MCF 10A (cell line): ENCODE results near the gene DNM2. TPM values are rescaled to one million over a fixed set of nuclear protein-coding genes. Genes with fewer than 3 reads are reported as not detected.

ENCODE experiments used
- BruUV-seq: library from RNA; stranded (reverse); fragments of 400-500 nt; replicated peaks from 2 replicates; lab custom pipeline; 2021; lab: Mats Ljungman, UMichigan
- CTCF ChIA-PET: fragments of 300-600 bp; sonication (Branson Sonifier 250); formaldehyde crosslinking; extraction: SDS; loops from one replicate; lab custom pipeline; 2021; ENCODE audit warnings: antibody characterized with exemption, inconsistent platforms; lab: Yijun Ruan, JAX
- POLR2A ChIA-PET: fragments of 300-600, 350-650 bp; sonication (Branson Sonifier 250); formaldehyde crosslinking; extraction: SDS; loops from one replicate; lab custom pipeline; 2020; ENCODE audit warnings: antibody characterized with exemption, inconsistent platforms; lab: Yijun Ruan, JAX
- DNase-seq: peaks from one replicate; pipeline ENCODE4 v3.0.0-alpha.2; 2018; ENCODE audit not compliant: unreplicated experiment
- H3K27ac Mint-ChIP-seq: one replicate; pipeline ENCODE4 v1.8.0; 2022; ENCODE audit warnings: mild to moderate bottlenecking, low read depth, mixed read lengths; ENCODE audit not compliant: unreplicated experiment
- H3K27me3 Mint-ChIP-seq: one replicate; pipeline ENCODE4 v1.8.0; 2022; ENCODE audit warnings: mixed read lengths; ENCODE audit not compliant: insufficient read depth, unreplicated experiment
- H3K36me3 Mint-ChIP-seq: one replicate; pipeline ENCODE4 v1.8.0; 2022; ENCODE audit warnings: mild to moderate bottlenecking, moderate library complexity, mixed read lengths; ENCODE audit not compliant: insufficient read depth, unreplicated experiment
- H3K4me1 Mint-ChIP-seq: one replicate; pipeline ENCODE4 v1.8.0; 2022; ENCODE audit warnings: mixed read lengths; ENCODE audit not compliant: insufficient read depth, unreplicated experiment
- H3K4me3 Mint-ChIP-seq: one replicate; pipeline ENCODE4 v1.8.0; 2022; ENCODE audit warnings: mild to moderate bottlenecking, moderate library complexity, mixed read lengths; ENCODE audit not compliant: unreplicated experiment
- H3K9me3 Mint-ChIP-seq: one replicate; pipeline ENCODE4 v1.8.0; 2022; ENCODE audit warnings: mixed read lengths; ENCODE audit not compliant: unreplicated experiment
- CTCF ChIP-seq: fragments of 200-600 bp; IDR thresholded peaks from one replicate; pipeline ENCODE4 v1.8.0; 2022; ENCODE audit warnings: antibody characterized with exemption, mild to moderate bottlenecking; ENCODE audit not compliant: unreplicated experiment
- intact Hi-C: fragments of 100-400 bp; cut with micrococcal nuclease; formaldehyde crosslinking; loops from 2 replicates; pipeline ENCODE4 v1.14.1; 2022
- total RNA-seq: library from RNA; stranded (reverse); gene quantifications from 2 replicates; pipeline ENCODE4 v1.2.3, GENCODE V29; 2022

DNM2 gene
- total RNA-seq, 1 experiment from 2014 or later: 114 TPM

DNA sequence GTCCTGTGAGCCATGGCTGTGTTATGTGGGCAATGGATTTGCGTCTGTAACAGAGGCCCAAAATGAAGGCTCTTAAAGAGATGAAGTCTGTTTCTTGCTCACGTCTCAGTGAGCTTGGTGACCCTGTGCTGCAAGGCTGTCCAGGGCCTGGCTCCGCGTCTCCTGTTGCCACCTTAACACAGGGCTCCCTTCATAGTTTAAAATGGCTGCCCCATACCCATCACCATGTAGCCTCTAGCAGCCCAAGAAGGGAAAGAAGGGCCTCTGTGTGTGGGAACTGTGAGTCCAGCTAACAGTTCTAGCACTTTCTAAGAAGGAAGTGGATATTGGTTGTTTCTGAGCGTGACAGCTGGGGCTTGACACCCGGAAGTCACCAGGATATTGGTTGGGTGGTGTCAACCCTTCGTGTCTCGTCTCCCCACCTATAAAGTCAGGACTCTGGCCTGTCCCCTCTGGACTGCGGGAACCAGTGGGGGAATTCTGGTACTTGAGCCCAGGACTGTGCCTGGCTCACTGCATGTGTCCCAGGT lies 97.2 kb downstream of the DNM2 start:
- no peak overlapping the region for H3K27ac Mint-ChIP-seq
- DNase-seq: no peak

GRCh38 chr19:10815969-10816644 lies 98.2 kb downstream of the DNM2 start:
- no peaks in the 10 kb centered on the region for H3K4me1 Mint-ChIP-seq
- no peaks in the 10 kb centered on the region for H3K9me3 Mint-ChIP-seq
- ChIA-PET CTCF (no interaction called here), POLR2A (interaction anchor here (0.7 kb wide), 1 partner anchor 174 kb away, joined by 3 read pairs; no protein-coding TSS in a partner anchor)
- TF ChIP-seq CTCF: no peak
- peaks cover 26% of the 10 kb centered on the region for H3K36me3 Mint-ChIP-seq
- intact Hi-C loops: no loop called here
- H3K4me3 Mint-ChIP-seq: no peak overlapping the region
- no peaks in the 10 kb centered on the region for H3K27me3 Mint-ChIP-seq
- no peak for DNase-seq
- no peak overlapping the region for H3K27ac Mint-ChIP-seq
- no TSS peak for BruUV-seq

More for the DNA sequence above, 97.2 kb downstream of the DNM2 start:
- no TSS peak for BruUV-seq
- no peaks in the 10 kb centered on the region for H3K27me3 Mint-ChIP-seq
- H3K4me3 Mint-ChIP-seq: no peak overlapping the region
- H3K36me3 Mint-ChIP-seq: peaks cover 30% of the 10 kb centered on the region
- H3K4me1 Mint-ChIP-seq: no peaks in the 10 kb centered on the region
- no peak for TF ChIP-seq CTCF
- POLR2A ChIA-PET: no interaction called here
- intact Hi-C loops: no loop called here
- CTCF ChIA-PET: no interaction called here
- H3K9me3 Mint-ChIP-seq: no peaks in the 10 kb centered on the region

DNA sequence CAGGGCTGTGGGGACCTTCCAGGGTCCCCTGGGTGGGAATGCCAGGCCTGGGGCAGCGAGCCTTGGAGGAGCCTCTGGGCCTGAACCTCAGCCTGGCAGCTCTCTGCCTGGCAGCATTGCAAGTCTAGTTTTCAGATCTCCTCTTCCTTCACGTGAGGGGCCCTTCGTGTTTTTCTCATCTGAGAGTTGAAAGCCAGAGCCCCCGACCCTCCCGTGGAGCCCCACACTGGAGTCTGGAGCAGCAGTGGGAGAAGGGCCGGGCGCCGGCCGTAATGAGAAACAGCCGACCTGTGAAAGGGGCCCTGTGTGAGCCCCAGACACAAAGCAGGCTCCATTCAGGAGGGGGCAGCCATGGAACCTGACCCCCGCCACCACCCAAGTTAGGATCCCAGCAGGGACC lies 98.8 kb downstream of the DNM2 start:
- DNase-seq: no peak
- no peaks in the 10 kb centered on the region for H3K4me1 Mint-ChIP-seq
- H3K36me3 Mint-ChIP-seq: peaks cover 26% of the 10 kb centered on the region
- ChIA-PET POLR2A (interaction anchor here (0.7 kb wide), 1 partner anchor 175 kb away, joined by 3 read pairs; no protein-coding TSS in a partner anchor), CTCF (no interaction called here)
- H3K27me3 Mint-ChIP-seq: no peaks in the 10 kb centered on the region
- H3K27ac Mint-ChIP-seq: no peak overlapping the region
- no peak for TF ChIP-seq CTCF
- intact Hi-C loops: no loop called here
- no peak overlapping the region for H3K4me3 Mint-ChIP-seq
- no TSS peak for BruUV-seq
- no peaks in the 10 kb centered on the region for H3K9me3 Mint-ChIP-seq

- Mint-ChIP-seq H3K27me3 (no peaks in the 10 kb centered on the region), H3K9me3 (no peaks in the 10 kb centered on the region), H3K4me3 (no peak overlapping the region), H3K4me1 (no peaks in the 10 kb centered on the region), H3K27ac (no peak overlapping the region), H3K36me3 (peaks cover 31% of the 10 kb centered on the region)
- POLR2A ChIA-PET: no interaction called here
- CTCF ChIA-PET: no interaction called here
- DNase-seq: no peak
- intact Hi-C loops: no loop called here
- BruUV-seq: no TSS peak
- TF ChIP-seq CTCF: no peak
These were observed 99.6 kb downstream of the DNM2 start for GRCh38 chr19:10817291-10818038.
